Fibroblast of the aortic adventitia (primary cell): Measurements from ENCODE around the gene TM4SF1. TPM values are rescaled to one million over a fixed set of nuclear protein-coding genes. Genes with fewer than 3 reads are reported as not detected.
"Not testable (repeated sequence)": the region's sequence is repeated elsewhere in the genome, so short reads cannot be mapped to it uniquely, and the experiment has no call there.

Source experiments
- DNase-seq: peaks from one replicate; pipeline ENCODE4 v3.0.0-alpha.2; 2010; ENCODE audit warnings: low read depth
- H3K4me3 ChIP-seq: 2 replicates; pipeline ENCODE4 v1.5.1; 2011; ENCODE audit warnings: low read depth, mild to moderate bottlenecking, control low read depth, low read length, moderate library complexity
- CTCF ChIP-seq: IDR thresholded peaks from 2 replicates; pipeline ENCODE4 v1.5.1; 2011; ENCODE audit warnings: mild to moderate bottlenecking, low read length, control low read depth, inconsistent platforms; ENCODE audit not compliant: insufficient read depth
- total RNA-seq: library from RNA; depleted of rRNA; stranded (reverse); fragments of >200 nt; gene quantifications from 2 replicates; pipeline ENCODE4 v1.2.3, GENCODE V29; 2012; ENCODE audit warnings: low replicate concordance

TM4SF1 gene
- total RNA-seq, 1 donor, result 299 TPM

GRCh38 chr3:149383703-149384102 is 6.3 kb upstream of the TM4SF1 start:
- no peak overlapping the region for H3K4me3 ChIP-seq
- no peak for TF ChIP-seq CTCF
- no peak for DNase-seq

- DNase-seq, result no peak
- H3K4me3 ChIP-seq, result no peak overlapping the region
- no peak for TF ChIP-seq CTCF
These were observed 5.1 kb upstream of the TM4SF1 start for GRCh38 chr3:149382518-149382917.

- peak; percentile 94 for DNase-seq
- H3K4me3 ChIP-seq, result no peak overlapping the region
- TF ChIP-seq CTCF, result no peak
These were observed 4.6 kb upstream of the TM4SF1 start for GRCh38 chr3:149382101-149382467.

GRCh38 chr3:149381173-149382100 is 4.0 kb upstream of the TM4SF1 start:
- no peak overlapping the region for H3K4me3 ChIP-seq
- no peak for TF ChIP-seq CTCF
- no peak for DNase-seq

GRCh38 chr3:149380220-149380619 is 2.8 kb upstream of the TM4SF1 start:
- not testable (repeated sequence) for DNase-seq, H3K4me3 ChIP-seq

- no peak for DNase-seq
- no peak for TF ChIP-seq CTCF
- no peak overlapping the region for H3K4me3 ChIP-seq
These were observed 1.2 kb upstream of the TM4SF1 start for GRCh38 chr3:149378478-149379309.
